H9 (cell line): ENCODE measurements around the gene CSTPP1. TPM values are rescaled to one million over a fixed set of nuclear protein-coding genes. Genes with fewer than 3 reads are reported as not detected.
A peak's percentile ranks its signal among the peaks of the same experiment; 100 is the strongest.

Experiments used
- DNase-seq: peaks from one replicate; pipeline ENCODE4 v3.0.0-alpha.2; 2017
- H2AFZ ChIP-seq: one replicate; pipeline ENCODE4 v1.6.1; 2013; ENCODE audit warnings: mild to moderate bottlenecking, low read length, control low read depth, moderate library complexity
- H2AK5ac ChIP-seq: 2 replicates; pipeline ENCODE4 v1.6.1; 2013; ENCODE audit warnings: low read length, control low read depth, mixed read lengths; ENCODE audit not compliant: insufficient read length
- H2BK120ac ChIP-seq: one replicate; pipeline ENCODE4 v1.6.1; 2013; ENCODE audit warnings: low read depth, mild to moderate bottlenecking, low read length, control low read depth, inconsistent platforms; ENCODE audit not compliant: poor library complexity, severe bottlenecking
- H2BK12ac ChIP-seq: 2 replicates; pipeline ENCODE4 v1.6.1; 2013; ENCODE audit warnings: low read length, control low read depth, mixed read lengths, low read depth; ENCODE audit not compliant: insufficient read length
- H2BK15ac ChIP-seq: 2 replicates; pipeline ENCODE4 v1.6.1; 2013; ENCODE audit warnings: low read depth, low read length, control low read depth
- H2BK20ac ChIP-seq: one replicate; pipeline ENCODE4 v1.6.1; 2013; ENCODE audit warnings: low read depth, mild to moderate bottlenecking, low read length, control low read depth, inconsistent platforms; ENCODE audit not compliant: poor library complexity, severe bottlenecking
- H2BK5ac ChIP-seq: 2 replicates; pipeline ENCODE4 v1.6.1; 2013; ENCODE audit warnings: low read length, control low read depth, mixed read lengths; ENCODE audit not compliant: insufficient read length
- H3K14ac ChIP-seq: 2 replicates; pipeline ENCODE4 v1.6.1; 2013; ENCODE audit warnings: low read length, control low read depth; ENCODE audit not compliant: insufficient read depth
- H3K18ac ChIP-seq: 2 replicates; pipeline ENCODE4 v1.6.1; 2013; ENCODE audit warnings: low read depth, mild to moderate bottlenecking, mixed read lengths, low read length, control low read depth; ENCODE audit not compliant: insufficient read length
- H3K23ac ChIP-seq: 2 replicates; pipeline ENCODE4 v1.6.1; 2013; ENCODE audit warnings: low read length, control low read depth, mixed read lengths, low read depth; ENCODE audit not compliant: insufficient read length
- H3K23me2 ChIP-seq: 2 replicates; pipeline ENCODE4 v1.6.1; 2013; ENCODE audit warnings: low read depth, mild to moderate bottlenecking, mixed read lengths, low read length, control low read depth; ENCODE audit not compliant: insufficient read length, poor library complexity, severe bottlenecking
- H3K27ac ChIP-seq: 2 replicates; pipeline ENCODE4 v1.5.1; 2013; ENCODE audit warnings: low read length, control low read depth, mixed read lengths, low read depth; ENCODE audit not compliant: insufficient read length
- H3K27me3 ChIP-seq: 2 replicates; pipeline ENCODE4 v1.6.1; 2013; ENCODE audit warnings: low read length, control low read depth, inconsistent platforms; ENCODE audit not compliant: insufficient read depth
- H3K4ac ChIP-seq: 2 replicates; pipeline ENCODE4 v1.6.1; 2013; ENCODE audit warnings: low read depth, mild to moderate bottlenecking, control low read depth, inconsistent platforms, low read length, moderate library complexity
- H3K4me1 ChIP-seq: 2 replicates; pipeline ENCODE4 v1.6.1; 2013; ENCODE audit warnings: low read length, control low read depth, inconsistent platforms; ENCODE audit not compliant: insufficient read depth
- H3K4me2 ChIP-seq: 2 replicates; pipeline ENCODE4 v1.6.1; 2013; ENCODE audit warnings: low read length, control low read depth, mixed read lengths; ENCODE audit not compliant: insufficient read length, insufficient read depth
- H3K56ac ChIP-seq: 2 replicates; pipeline ENCODE4 v1.6.1; 2013; ENCODE audit warnings: low read depth, mild to moderate bottlenecking, mixed read lengths, low read length, control low read depth; ENCODE audit not compliant: insufficient read length
- H3K79me1 ChIP-seq: 2 replicates; pipeline ENCODE4 v1.6.1; 2013; ENCODE audit warnings: low read depth, mild to moderate bottlenecking, moderate library complexity, low read length, control low read depth, inconsistent platforms; ENCODE audit not compliant: insufficient read depth, poor library complexity, severe bottlenecking
- H3K79me2 ChIP-seq: 2 replicates; pipeline ENCODE4 v1.6.1; 2013; ENCODE audit warnings: low read length, control low read depth, inconsistent platforms; ENCODE audit not compliant: insufficient read depth
- H3K9ac ChIP-seq: 2 replicates; pipeline ENCODE4 v1.6.1; 2013; ENCODE audit warnings: low read length, control low read depth, mixed read lengths; ENCODE audit not compliant: insufficient read length; ENCODE audit errors: extremely low read depth
- H3K9me3 ChIP-seq: one replicate; pipeline ENCODE4 v1.6.1; 2013; ENCODE audit warnings: low read depth, low read length, inconsistent platforms; ENCODE audit not compliant: control insufficient read depth
- H3T11ph ChIP-seq: one replicate; pipeline ENCODE4 v1.6.1; 2013; ENCODE audit warnings: mild to moderate bottlenecking, low read length, control low read depth, inconsistent platforms
- H4K20me1 ChIP-seq: one replicate; pipeline ENCODE4 v1.6.1; 2013; ENCODE audit not compliant: control insufficient read depth, insufficient read length, insufficient read depth
- H4K5ac ChIP-seq: 2 replicates; pipeline ENCODE4 v1.6.1; 2013; ENCODE audit warnings: low read depth, mild to moderate bottlenecking, mixed read lengths, low read length, control low read depth; ENCODE audit not compliant: insufficient read length
- H4K8ac ChIP-seq: replicated peaks from 2 replicates; pipeline ENCODE4 v1.6.1; 2013; ENCODE audit warnings: low read length, control low read depth, mixed read lengths, low read depth; ENCODE audit not compliant: insufficient read length
- H4K91ac ChIP-seq: 2 replicates; pipeline ENCODE4 v1.6.1; 2013; ENCODE audit warnings: low read depth, mild to moderate bottlenecking, moderate library complexity, mixed read lengths, low read length, control low read depth; ENCODE audit not compliant: insufficient read length
- H3K27ac Mint-ChIP-seq, 3 experiments: 2 replicates in 2 of 3; 3 replicates in 1 of 3; pipeline ENCODE4 v1.8.0; 2020 to 2021; ENCODE audit warnings: mixed read lengths in 3 of 3, mild to moderate bottlenecking in 1 of 3, moderate library complexity in 1 of 3
- H3K27me3 Mint-ChIP-seq: 2 replicates; pipeline ENCODE4 v1.8.0; 2021; ENCODE audit warnings: low read depth, mild to moderate bottlenecking, moderate library complexity, mixed read lengths
- H3K36me3 Mint-ChIP-seq, 3 experiments: 2 replicates in 2 of 3; 3 replicates in 1 of 3; pipeline ENCODE4 v1.8.0; 2020 to 2021; ENCODE audit warnings: low read depth in 3 of 3, mixed read lengths in 3 of 3; ENCODE audit not compliant: insufficient read depth in 1 of 3
- H3K4me1 Mint-ChIP-seq, 2 experiments: 2 replicates each; pipeline ENCODE4 v1.8.0; 2020; ENCODE audit warnings: mixed read lengths in 2 of 2
- H3K4me3 Mint-ChIP-seq, 2 experiments: 2 replicates in 1 of 2; 3 replicates in 1 of 2; pipeline ENCODE4 v1.8.0; 2020 to 2021; ENCODE audit warnings: mild to moderate bottlenecking in 2 of 2, mixed read lengths in 2 of 2, moderate library complexity in 1 of 2
- H3K9me3 Mint-ChIP-seq, 2 experiments: 2 replicates in 1 of 2; 3 replicates in 1 of 2; pipeline ENCODE4 v1.8.0; 2020; ENCODE audit warnings: mild to moderate bottlenecking in 2 of 2, mixed read lengths in 2 of 2, moderate library complexity in 1 of 2
- WGBS: extraction: QIAGEN DNeasy Blood & Tissue Kit; methylation state at CpG from one replicate; pipeline ENCODE4 v1.1.7; 2013; ENCODE audit warnings: missing lambda C conversion rate, low lambda C conversion rate, mixed read lengths; ENCODE audit not compliant: insufficient read length; ENCODE audit errors: extremely low coverage; 5-methylcytosine and 5-hydroxymethylcytosine counted together
- total RNA-seq: library from RNA; stranded (reverse); gene quantifications from 2 replicates; pipeline ENCODE4 v1.2.1, GENCODE V29; 2021
- TF ChIP-seq, protein P1 (sequence below): fragments of 200-600 bp; sonication (generic); conservative IDR thresholded peaks from 3 replicates; pipeline ENCODE4 v1.8.0; 2021; ENCODE audit warnings: antibody characterized with exemption, mild to moderate bottlenecking

Gene CSTPP1
- total RNA-seq, 1 experiment from 2014 or later, result 21.2 TPM

GRCh38 chr11:47101406-47101805 lies 164.8 kb downstream of the CSTPP1 start:
- H3T11ph ChIP-seq, result no peak overlapping the region
- no peak overlapping the region for H3K27ac ChIP-seq
- no CpG with 5 or more reads among the region's 3 CpGs for WGBS
- H3K4me1 ChIP-seq, result peaks cover 4% of the 10 kb centered on the region; the same call in 1 of the 2 replicates
- H3K79me1 ChIP-seq, result no peaks in the 10 kb centered on the region
- H3K9me3 ChIP-seq, result no peaks in the 10 kb centered on the region
- TF ChIP-seq, protein P1, sequence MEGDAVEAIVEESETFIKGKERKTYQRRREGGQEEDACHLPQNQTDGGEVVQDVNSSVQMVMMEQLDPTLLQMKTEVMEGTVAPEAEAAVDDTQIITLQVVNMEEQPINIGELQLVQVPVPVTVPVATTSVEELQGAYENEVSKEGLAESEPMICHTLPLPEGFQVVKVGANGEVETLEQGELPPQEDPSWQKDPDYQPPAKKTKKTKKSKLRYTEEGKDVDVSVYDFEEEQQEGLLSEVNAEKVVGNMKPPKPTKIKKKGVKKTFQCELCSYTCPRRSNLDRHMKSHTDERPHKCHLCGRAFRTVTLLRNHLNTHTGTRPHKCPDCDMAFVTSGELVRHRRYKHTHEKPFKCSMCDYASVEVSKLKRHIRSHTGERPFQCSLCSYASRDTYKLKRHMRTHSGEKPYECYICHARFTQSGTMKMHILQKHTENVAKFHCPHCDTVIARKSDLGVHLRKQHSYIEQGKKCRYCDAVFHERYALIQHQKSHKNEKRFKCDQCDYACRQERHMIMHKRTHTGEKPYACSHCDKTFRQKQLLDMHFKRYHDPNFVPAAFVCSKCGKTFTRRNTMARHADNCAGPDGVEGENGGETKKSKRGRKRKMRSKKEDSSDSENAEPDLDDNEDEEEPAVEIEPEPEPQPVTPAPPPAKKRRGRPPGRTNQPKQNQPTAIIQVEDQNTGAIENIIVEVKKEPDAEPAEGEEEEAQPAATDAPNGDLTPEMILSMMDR, result no peak
- no peak overlapping the region for H3K4ac ChIP-seq
- H3K9ac ChIP-seq, result no peak overlapping the region
- no peak overlapping the region for H2BK20ac ChIP-seq
- H3K18ac ChIP-seq, result no peak overlapping the region
- H3K4me2 ChIP-seq, result no peak overlapping the region
- Mint-ChIP-seq H3K9me3 (peaks cover 4% of the 10 kb centered on the region in 2 experiments), H3K4me3 (no peak overlapping the region), H3K27me3 (no peaks in the 10 kb centered on the region), H3K27ac (peak overlapping the region in 1 of 3 experiments; percentile 72; a peak in 1 of 7 replicates), H3K4me1 (peaks cover 21 to 28% of the 10 kb centered on the region in 2 experiments), H3K36me3 (peaks cover 0 to 4% (median 4%) of the 10 kb centered on the region in 3 experiments; a peak in 6 of 7 replicates)
- no peak overlapping the region for H4K5ac ChIP-seq
- no peak overlapping the region for H3K14ac ChIP-seq
- no peak overlapping the region for H2BK120ac ChIP-seq
- H3K23me2 ChIP-seq, result no peaks in the 10 kb centered on the region
- no peak overlapping the region for H2BK15ac ChIP-seq
- DNase-seq, result no peak
- H3K79me2 ChIP-seq, result no peaks in the 10 kb centered on the region
- H3K23ac ChIP-seq, result no peak overlapping the region
- no peak overlapping the region for H2AK5ac ChIP-seq
- H2BK5ac ChIP-seq, result no peak overlapping the region
- H2BK12ac ChIP-seq, result no peak overlapping the region
- H4K20me1 ChIP-seq, result no peaks in the 10 kb centered on the region
- H2AFZ ChIP-seq, result no peak overlapping the region
- H4K8ac ChIP-seq, result no peak overlapping the region
- H4K91ac ChIP-seq, result no peak overlapping the region
- H3K27me3 ChIP-seq, result no peaks in the 10 kb centered on the region
- no peak overlapping the region for H3K56ac ChIP-seq
